HFFc6 (cell line): ENCODE data around the gene NTNG2. TPM values are rescaled to one million over a fixed set of nuclear protein-coding genes. Genes with fewer than 3 reads are reported as not detected.

Experiments
- DNase-seq: peaks from one replicate; pipeline ENCODE4 v3.0.0-alpha.2; 2018
- H3K27ac Mint-ChIP-seq: 2 replicates; pipeline ENCODE4 v1.8.0; 2020; ENCODE audit warnings: mild to moderate bottlenecking, mixed read lengths
- H3K27me3 Mint-ChIP-seq: 2 replicates; pipeline ENCODE4 v1.8.0; 2021; ENCODE audit warnings: mild to moderate bottlenecking, moderate library complexity, mixed read lengths; ENCODE audit not compliant: insufficient read depth
- H3K36me3 Mint-ChIP-seq: 2 replicates; pipeline ENCODE4 v1.8.0; 2021; ENCODE audit warnings: low read depth, mixed read lengths
- H3K4me1 Mint-ChIP-seq: 2 replicates; pipeline ENCODE4 v1.8.0; 2020; ENCODE audit warnings: low read depth, mixed read lengths
- H3K4me3 Mint-ChIP-seq: 2 replicates; pipeline ENCODE4 v1.8.0; 2020; ENCODE audit warnings: mild to moderate bottlenecking, moderate library complexity, mixed read lengths
- H3K9me3 Mint-ChIP-seq: 2 replicates; pipeline ENCODE4 v1.8.0; 2020; ENCODE audit warnings: mild to moderate bottlenecking, mixed read lengths
- total RNA-seq, 6 experiments: library from RNA; stranded (reverse); fragmentation: NEBNext Ultra II Directional; extraction: Animal tissue kit (Norgen Biotek cat#: 25700); gene quantifications; 2 replicates in 1 of 6; 3 replicates in 5 of 6; pipeline ENCODE4 v1.2.3, GENCODE V29; 2021
- TF ChIP-seq, protein P1 (sequence below): fragments of 200-600 bp; sonication (generic); IDR thresholded peaks from 2 replicates; pipeline ENCODE4 v1.5.0; 2021; ENCODE audit warnings: antibody characterized with exemption, mild to moderate bottlenecking

The NTNG2 gene
- total RNA-seq, 6 experiments from 2014 or later, result 0.41 to 0.82 (median 0.51) TPM

DNA sequence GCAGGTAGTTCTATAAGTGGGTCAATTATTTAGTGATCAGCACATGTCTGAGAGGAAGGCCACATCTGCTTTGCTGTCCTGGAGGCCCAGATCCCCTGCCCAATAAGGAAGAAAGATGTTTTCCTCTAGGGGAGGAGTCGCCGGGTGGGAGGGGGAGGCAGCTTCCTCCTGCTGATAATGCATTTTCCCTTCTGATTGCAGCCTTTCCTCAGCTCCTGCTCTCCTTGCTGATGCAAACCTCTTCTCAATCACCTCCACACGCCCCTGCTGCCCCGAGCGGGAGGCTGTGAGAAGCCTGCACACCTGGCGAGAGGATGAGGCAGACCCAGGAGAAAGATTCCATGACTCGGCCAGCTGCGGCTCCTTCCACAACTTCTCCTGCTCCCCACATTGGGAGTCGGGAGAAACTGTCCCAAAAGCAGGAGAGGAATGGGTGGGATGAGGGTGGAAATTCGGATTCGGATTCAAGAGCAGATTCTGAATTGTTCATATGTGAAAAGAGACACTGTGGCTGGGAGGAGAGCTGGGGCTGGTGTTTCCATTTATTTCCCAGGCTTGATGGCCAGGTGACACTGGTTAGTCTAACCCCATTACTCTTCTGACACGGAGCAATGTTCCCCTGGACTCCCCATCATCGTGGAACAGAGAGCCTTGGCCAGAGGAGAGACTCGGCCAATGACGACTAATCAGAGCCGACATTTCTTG, 6.8 kb upstream of the NTNG2 start:
- Mint-ChIP-seq H3K36me3 (no peaks in the 10 kb centered on the region), H3K4me1 (no peaks in the 10 kb centered on the region), H3K9me3 (no peaks in the 10 kb centered on the region), H3K27ac (no peak overlapping the region), H3K27me3 (peaks cover 73% of the 10 kb centered on the region), H3K4me3 (no peak overlapping the region)
- TF ChIP-seq, protein P1, sequence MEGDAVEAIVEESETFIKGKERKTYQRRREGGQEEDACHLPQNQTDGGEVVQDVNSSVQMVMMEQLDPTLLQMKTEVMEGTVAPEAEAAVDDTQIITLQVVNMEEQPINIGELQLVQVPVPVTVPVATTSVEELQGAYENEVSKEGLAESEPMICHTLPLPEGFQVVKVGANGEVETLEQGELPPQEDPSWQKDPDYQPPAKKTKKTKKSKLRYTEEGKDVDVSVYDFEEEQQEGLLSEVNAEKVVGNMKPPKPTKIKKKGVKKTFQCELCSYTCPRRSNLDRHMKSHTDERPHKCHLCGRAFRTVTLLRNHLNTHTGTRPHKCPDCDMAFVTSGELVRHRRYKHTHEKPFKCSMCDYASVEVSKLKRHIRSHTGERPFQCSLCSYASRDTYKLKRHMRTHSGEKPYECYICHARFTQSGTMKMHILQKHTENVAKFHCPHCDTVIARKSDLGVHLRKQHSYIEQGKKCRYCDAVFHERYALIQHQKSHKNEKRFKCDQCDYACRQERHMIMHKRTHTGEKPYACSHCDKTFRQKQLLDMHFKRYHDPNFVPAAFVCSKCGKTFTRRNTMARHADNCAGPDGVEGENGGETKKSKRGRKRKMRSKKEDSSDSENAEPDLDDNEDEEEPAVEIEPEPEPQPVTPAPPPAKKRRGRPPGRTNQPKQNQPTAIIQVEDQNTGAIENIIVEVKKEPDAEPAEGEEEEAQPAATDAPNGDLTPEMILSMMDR, result no peak
- no peak for DNase-seq

DNA sequence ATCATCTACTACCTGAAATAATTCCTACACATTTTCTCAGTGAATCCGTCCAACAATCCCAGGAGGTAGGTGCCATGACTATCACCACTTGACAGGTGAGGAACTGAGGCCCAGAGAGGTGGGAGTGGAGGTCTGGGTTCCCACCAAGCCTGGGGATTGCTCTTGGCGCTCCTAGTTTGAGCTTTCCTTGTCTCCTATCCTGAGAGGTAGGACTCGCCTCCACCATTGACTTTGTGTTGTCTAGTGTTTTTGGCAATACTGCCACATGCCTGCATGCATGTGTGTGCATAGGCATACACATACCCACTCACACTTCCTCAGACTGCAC, 6.3 kb upstream of the NTNG2 start:
- Mint-ChIP-seq H3K27me3 (peaks cover 71% of the 10 kb centered on the region), H3K9me3 (no peaks in the 10 kb centered on the region), H3K27ac (no peak overlapping the region), H3K4me1 (no peaks in the 10 kb centered on the region), H3K4me3 (no peak overlapping the region), H3K36me3 (no peaks in the 10 kb centered on the region)
- no peak for DNase-seq
- TF ChIP-seq, protein P1, result no peak

DNA sequence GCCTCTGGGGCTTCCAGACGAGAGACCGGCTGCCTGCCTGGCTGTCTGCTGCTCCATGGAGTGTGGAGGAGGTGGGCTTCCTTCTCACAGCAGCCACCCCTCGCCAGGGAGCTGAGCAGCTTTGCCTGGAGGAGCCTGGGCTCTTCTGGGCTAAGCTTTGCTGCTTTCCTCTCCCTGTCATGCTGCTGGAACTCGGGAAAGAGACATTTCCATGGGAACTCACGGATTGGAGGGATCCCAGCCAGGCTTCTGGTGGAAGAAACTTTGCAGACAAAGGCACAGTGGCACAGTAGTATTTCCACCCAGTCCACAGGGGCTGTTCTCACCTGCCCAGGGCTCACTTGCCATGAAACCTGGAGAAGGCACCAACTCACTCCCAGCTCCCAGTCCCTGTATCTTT, 5.6 kb upstream of the NTNG2 start:
- no peak overlapping the region for H3K4me3 Mint-ChIP-seq
- TF ChIP-seq, protein P1, result no peak
- peaks cover 67% of the 10 kb centered on the region for H3K27me3 Mint-ChIP-seq
- no peaks in the 10 kb centered on the region for H3K4me1 Mint-ChIP-seq
- H3K36me3 Mint-ChIP-seq, result no peaks in the 10 kb centered on the region
- DNase-seq, result no peak
- no peak overlapping the region for H3K27ac Mint-ChIP-seq
- no peaks in the 10 kb centered on the region for H3K9me3 Mint-ChIP-seq

DNA sequence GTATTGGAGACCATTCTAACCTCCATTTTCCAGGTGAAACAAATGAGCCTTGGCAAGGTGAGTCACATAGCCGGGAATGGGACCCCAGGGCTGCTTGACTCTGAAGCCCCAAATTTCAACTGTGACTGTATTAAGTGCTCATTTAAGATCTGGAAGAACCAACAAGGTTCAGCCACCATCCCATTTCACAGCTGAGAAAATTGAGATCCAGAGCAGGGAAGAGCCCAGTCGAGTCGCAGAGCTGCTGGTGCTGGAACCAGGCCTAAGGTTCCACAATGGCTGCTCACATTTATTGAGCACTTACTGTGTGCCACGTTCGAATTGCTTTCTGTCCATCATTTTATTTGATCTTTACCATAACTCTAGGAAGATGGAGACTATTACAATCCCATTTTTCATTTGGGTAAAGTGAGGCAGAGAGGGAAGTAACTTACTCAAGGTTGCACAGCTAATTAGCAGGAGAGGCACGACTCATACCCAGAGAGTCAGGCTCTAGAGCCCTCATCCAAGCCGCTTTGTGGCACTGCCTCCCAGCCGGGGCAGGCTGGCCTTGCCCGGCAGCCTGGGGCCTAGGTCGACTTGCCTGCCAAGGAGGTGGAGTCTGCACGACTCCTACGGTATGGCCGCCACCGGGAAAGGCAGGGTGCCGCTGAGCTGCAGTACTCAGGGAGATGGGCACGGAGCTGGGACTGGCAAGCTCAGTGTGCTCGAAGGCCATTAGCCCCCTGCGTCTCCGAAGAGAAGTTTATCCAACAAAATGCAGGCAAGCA, 4.3 kb upstream of the NTNG2 start:
- no peak overlapping the region for H3K4me3 Mint-ChIP-seq
- H3K9me3 Mint-ChIP-seq, result no peaks in the 10 kb centered on the region
- H3K27ac Mint-ChIP-seq, result no peak overlapping the region
- H3K36me3 Mint-ChIP-seq, result 0 out of 2 replicates have a peak, but pooled peaks cover 4% of the 10 kb centered on the region
- H3K4me1 Mint-ChIP-seq, result peaks cover 5% of the 10 kb centered on the region
- H3K27me3 Mint-ChIP-seq, result peaks cover 60% of the 10 kb centered on the region
- no peak for DNase-seq
- TF ChIP-seq, protein P1, result no peak

DNA sequence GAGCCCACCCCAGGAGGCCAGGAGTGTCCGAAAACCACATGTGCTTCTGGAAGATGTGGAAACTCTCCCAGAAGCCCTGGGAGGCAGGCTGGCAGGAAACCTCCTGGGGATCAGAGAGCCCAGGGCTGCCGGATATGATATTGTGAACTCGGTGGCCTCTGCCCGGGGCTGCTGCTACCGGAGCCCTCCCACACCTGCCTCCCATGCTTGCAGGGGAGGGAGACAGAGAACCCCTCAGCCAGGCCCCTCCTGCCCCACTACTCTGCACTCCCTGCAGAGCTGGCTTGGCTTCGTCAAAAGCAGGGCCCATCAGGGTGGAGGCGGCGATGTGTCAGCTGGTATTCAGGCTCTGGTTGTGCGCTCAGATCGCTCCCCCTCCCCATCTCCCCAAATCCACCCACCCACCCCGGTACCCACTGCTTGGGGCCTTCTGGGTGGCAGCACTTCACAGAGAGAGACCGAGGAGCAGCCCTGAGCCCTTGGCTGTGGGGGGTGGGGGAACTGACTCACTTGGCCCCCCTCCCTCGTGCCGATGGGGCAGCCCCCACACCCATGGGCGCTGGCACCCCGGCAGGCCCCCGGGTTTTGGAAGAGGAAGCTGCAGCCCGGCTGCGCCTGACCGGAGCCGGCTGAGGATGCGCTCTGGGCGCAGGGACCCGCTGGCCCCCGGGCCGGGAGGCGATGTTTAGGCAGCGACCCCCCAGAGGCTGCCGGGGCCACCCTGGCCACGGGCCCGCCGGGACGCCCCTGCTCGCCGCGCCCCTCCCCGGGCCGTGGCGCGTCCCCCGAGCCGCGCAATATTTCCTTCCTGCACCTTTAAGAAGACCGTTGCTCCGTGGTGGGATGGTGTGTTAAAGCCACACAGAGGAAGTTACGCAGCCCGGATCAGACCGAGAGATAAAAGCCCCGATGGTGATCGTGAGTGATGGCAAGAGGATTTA, 786 bp upstream of the NTNG2 start:
- Mint-ChIP-seq H3K9me3 (no peaks in the 10 kb centered on the region), H3K4me3 (peak overlapping the region; percentile 91), H3K4me1 (peaks cover 12% of the 10 kb centered on the region), H3K36me3 (0 out of 2 replicates have a peak, but pooled peaks cover 4% of the 10 kb centered on the region), H3K27me3 (peaks cover 50% of the 10 kb centered on the region), H3K27ac (0 out of 2 replicates have a peak overlapping the region, but pooled peaks have one; percentile 20)
- TF ChIP-seq, protein P1, result no peak
- DNase-seq, result peak; percentile 58
